Heart left ventricle (tissue), 13 donors: ENCODE results near the gene POLG.

ENCODE experiments used
- CTCF ChIP-seq, 12 donors: fragments of 200-600 bp; sonication (generic) in 4 of 12; IDR thresholded peaks; one replicate each; pipeline versions ENCODE4 v1.5.0 to v1.8.0; 2018 to 2022; ENCODE audit warnings: antibody characterized with exemption in 12 of 12, mild to moderate bottlenecking in 5 of 12
- POLR2A ChIP-seq, 2 donors: fragments of 450-650 bp; IDR thresholded peaks; one replicate each; pipeline ENCODE4 v1.6.1; 2017; ENCODE audit warnings: antibody characterized with exemption in 2 of 2, mild to moderate bottlenecking in 2 of 2, moderate library complexity in 2 of 2
- donor health status: ischemic (EF 13 %, LVEDD 7.1; RV severe dilation, severe dysfunction).
- donor health status: DM: no; HTN: yes; CAD: no.
- donor health status: DM: no; HTN: no; CAD: no.
- donor health status: ischemic (EF 25% LVEDD 6.9; RV normal size, moderate dysfunction).
- donor health status: ischemic (EF 25% LVEDD 5.7; RV mildly dilated, moderate dysfunction).
- donor health status: ischemic (EF 35%, LVEDD 5.7; RV mildly dilated, moderate dysfunction).
- donor health status: nonischemic (EF 11% LVEDD 7.7; RV severe dilation, severe dysfunction).
- donor health status: DM: yes; HTN: yes; CAD: no.
- donor health status: PGD.
- donor health status: ischemic (EF 29% LVEDD 5.4; RV normal size, mild dysfunction).
- donor health status: nonischemic (EF 23%, LVEDD 6.1; RV moderate dilation, normal function).

GRCh38 chr15:89369341-89369947, 34.8 kb upstream of the POLG start:
- TF ChIP-seq CTCF (IDR thresholded peaks at IDR 0.05), result no peak
- no peak for TF ChIP-seq POLR2A (IDR thresholded peaks at IDR 0.05)
